Hematopoietic multipotent progenitor cell treated with erythropoietin and hydrocortisone succinate and interleukin-3 and kit ligand, for 6 days (in vitro differentiated cells): Measurements from ENCODE around the gene EIF4G3.
"Not testable (repeated sequence)": the region's sequence is repeated elsewhere in the genome, so short reads cannot be mapped to it uniquely, and the experiment has no call there.

Experiments used
- DNase-seq: peaks from one replicate; pipeline ENCODE4 v3.0.0-alpha.2; 2015

EIF4G3 gene

DNA sequence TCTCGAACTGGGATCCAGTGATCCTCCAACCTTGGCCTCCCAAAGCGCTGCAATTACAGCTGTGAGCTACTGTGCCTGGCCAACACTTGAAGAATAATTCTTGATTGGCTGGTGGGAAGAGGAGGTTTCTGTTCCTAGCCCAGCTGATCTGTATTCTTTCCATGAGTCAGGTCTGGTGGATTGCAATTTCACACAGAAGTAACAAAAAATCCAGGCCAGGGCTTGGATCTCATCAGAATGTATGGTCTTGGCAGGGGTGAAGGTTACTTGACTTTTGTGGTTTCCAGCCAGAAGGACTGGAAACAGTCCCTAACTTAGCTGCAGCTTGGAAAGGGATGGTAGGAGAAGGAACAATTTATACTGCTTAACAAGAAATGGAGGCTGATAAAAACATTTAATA is 384.5 kb downstream of the EIF4G3 start:
- no peak for DNase-seq

GRCh38 chr1:20790785-20791184 is 385.9 kb downstream of the EIF4G3 start:
- no peak for DNase-seq

DNA sequence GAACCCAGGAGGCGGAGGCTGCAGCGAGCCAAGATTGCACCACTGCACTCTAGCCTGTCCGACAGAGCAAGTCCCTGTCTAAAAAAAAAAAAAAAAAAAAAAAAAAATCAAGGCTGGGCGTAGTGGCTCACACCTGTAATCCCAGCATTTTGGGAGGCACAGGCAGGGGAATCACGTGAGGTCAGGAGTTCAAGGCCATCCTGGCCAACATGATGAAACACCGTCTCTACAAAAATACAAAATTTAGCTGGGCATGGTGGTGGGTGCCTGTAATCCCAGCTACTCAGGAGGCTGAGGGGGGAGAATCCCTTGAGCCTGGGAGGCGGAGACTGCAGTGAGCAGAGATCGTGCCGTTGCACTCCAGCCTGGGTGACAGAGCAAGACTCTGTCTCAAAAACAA is 387.1 kb downstream of the EIF4G3 start:
- DNase-seq, result not testable (repeated sequence)

- DNase-seq, result peak; percentile 70
Observed at GRCh38 chr1:20787840-20788795, 388.6 kb downstream of the EIF4G3 start.

- peak; percentile 82 for DNase-seq
Observed at GRCh38 chr1:20787029-20787839, 389.5 kb downstream of the EIF4G3 start, which contains the start of gene HP1BP3. HP1BP3 (minus strand) TSS chr1:20787307; CDS start chr1:20780440, 6,867 bp downstream.

- peak; percentile 96 for DNase-seq
Observed at GRCh38 chr1:20786253-20787028, 390.3 kb downstream of the EIF4G3 start.

GRCh38 chr1:20785907-20786252 is 390.8 kb downstream of the EIF4G3 start:
- no peak for DNase-seq

GRCh38 chr1:20775700-20776099 is 401.0 kb downstream of the EIF4G3 start:
- DNase-seq, result no peak

DNA sequence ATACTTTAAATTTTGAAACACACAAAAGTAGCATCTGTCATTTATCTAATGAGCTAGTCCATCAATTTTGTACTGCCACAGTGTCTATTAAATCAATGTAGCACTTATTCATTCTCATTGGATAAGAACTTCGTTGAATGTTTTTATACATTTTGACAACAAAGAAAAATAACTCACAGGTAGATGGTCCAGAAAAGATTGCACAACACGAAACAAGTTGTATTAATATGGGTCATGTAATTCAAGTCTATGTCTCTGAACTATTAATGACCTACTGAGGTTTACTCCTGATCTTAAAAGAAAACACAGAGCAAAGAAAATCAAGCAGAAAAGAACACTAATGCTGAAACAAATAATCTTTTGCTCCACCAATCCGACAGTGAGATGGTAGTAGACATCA is 404.9 kb downstream of the EIF4G3 start:
- no peak for DNase-seq

DNA sequence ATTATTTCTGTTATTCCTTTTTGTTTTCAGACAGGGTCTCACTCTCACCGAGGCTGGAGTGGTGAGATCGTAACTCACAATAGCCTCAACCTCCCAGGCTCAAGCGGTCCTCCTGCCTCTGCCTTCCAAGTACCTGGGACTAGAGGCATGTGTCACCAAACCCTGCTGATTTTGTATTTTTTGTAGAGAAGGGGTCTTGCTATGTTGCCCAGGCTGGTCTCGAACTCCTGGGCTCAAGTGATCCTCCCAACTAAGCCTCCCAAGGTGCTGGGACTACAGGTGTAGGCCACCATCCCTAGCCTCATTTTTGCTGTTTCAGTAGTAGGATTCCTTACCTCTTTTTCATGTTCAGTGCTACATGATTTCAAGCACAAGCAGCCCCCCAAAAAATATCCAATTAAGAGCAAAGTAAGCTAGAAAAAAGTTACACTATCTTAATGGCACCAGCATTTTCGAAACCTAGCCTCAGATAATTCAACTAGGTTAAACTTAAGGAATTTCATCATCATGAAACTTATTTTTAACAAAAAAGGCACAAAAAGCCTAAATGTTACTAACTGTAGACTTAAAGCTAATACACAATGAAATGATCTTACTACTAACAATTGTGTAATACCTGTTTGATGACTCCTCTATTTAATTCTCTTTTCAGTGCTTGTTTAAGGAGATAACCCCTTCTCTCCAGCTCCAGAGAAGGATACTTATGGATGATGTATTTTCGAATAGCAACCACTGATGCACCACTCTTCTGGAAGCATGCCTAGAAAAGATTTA is 406.2 kb downstream of the EIF4G3 start:
- no peak for DNase-seq

- no peak for DNase-seq
Observed at GRCh38 chr1:20767271-20767670, 409.4 kb downstream of the EIF4G3 start.

- no peak for DNase-seq
Observed at GRCh38 chr1:20763417-20763816, 413.3 kb downstream of the EIF4G3 start.

DNA sequence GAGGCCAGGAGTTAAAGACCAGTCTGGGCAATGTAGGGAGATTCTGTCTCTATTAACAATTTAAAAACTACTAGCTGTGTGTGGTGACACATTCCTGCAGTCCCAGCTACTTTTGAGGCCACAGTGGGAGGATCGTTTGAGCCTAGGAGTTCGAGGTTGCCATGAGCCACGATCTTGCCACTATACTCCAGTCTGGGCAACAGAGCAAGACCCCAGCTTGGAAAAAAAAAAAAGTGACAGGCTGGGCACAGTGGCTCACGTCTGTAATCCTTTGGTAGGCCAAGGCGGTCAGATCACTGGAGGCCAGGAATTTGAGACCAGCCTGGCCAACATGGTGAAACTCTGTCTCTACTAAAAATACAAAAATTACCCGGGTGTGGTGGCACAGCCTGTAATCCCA is 416.4 kb downstream of the EIF4G3 start:
- DNase-seq, result no peak
